HUDEP-2 (cell line): Measurements from ENCODE around the gene NGB.
"Not testable (repeated sequence)": the region's sequence is repeated elsewhere in the genome, so short reads cannot be mapped to it uniquely, and the experiment has no call there.

ENCODE experiments used
- DNase-seq, 76 experiments: peaks; one replicate each; lab custom pipeline; 2025; ENCODE audit not compliant: unreplicated experiment in 76 of 76; lab: John Stamatoyannopoulos, UW

Gene NGB, protein sequence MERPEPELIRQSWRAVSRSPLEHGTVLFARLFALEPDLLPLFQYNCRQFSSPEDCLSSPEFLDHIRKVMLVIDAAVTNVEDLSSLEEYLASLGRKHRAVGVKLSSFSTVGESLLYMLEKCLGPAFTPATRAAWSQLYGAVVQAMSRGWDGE

GRCh38 chr14:77271113-77271710 lies at the start of gene NGB:
TSS of gene NGB (minus strand) at chr14:77271206. CDS start at chr14:77270937, 269 bp downstream.
- no peak for DNase-seq

DNA sequence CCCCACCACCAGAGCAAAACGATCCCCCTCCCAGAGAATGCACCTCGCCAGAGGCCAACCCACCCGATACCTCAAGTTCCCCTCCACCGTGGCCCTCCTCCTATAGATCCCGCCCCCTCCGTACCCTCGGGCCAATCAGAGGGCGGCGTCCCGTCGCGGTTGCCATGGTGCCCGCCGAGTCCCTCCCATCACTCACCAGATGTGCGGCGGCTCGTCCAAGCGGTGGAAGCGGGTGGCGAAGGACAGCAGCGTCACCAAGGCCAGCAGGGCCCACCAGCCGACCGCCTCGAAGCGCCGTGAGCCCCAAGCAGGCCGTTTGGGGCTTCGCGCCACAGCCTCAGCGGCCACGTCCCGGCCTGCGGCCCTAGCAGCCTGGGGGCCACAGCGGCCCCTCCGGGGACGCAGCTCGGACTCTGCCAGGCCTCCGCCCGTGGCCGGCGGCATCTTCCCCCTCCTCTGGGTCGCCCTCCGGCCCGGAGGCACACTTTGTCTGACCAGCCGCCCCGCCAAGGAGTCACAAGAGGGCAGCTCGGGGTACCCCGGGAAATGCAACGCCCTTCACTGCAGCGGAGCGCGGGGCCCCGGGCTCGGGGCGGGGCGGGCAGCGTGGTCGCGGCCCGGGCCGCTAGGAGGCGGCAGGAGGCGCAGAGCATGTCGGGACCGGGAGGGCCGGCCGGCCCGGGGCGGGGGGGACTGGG lies 49.4 kb upstream of the NGB start, which contains the start of gene POMT2:
TSS of gene POMT2 (minus strand) at position 646 of the 698 bp plus-strand sequence. CDS start at position 444, 202 bp downstream.
- peak in 74 of 76 experiments; percentile 37 to 95 (median 86) for DNase-seq

DNA sequence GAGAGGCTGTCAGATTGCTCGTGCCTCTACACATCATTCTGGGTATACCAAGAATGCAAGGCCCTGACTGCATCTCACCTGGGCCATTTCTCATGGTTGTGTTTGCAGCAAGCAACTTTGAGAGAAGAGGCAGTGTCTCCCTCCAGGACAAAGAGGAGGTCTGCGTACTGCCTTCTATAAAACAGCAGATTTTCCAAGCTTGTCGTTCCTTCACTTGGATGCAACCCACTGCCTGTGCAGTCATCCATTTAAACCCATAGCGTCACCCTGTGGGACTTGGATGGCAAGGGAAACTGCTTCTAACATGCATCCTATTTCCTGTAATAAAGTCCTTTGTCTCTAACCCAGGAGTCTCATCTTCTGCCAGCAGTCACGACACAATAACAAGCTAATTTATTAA lies 48.4 kb upstream of the NGB start:
- DNase-seq: no peak

GRCh38 chr14:77318756-77319155 lies 47.8 kb upstream of the NGB start:
- DNase-seq: not testable (repeated sequence)

GRCh38 chr14:77318006-77318553 lies 47.1 kb upstream of the NGB start:
- no peak for DNase-seq

DNA sequence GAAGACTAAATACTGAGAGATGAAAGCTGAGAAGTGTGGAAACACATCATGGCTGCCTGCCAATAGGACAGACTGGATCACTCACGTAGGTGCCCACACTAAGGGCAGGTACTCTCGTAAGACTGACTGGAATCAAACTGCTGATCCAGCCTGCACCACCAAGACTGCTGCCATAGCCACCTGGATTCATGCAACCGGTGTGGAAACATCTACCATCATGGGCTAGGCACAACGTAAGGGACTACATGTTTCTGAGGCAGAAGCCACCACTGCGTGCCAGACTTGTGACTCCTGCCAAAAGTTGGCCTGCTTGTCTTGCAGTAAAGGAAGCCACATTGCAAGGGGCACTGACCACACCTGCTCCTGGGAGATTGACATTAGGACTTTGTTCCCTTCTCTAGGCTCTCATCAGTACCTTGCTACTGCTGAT lies 45.9 kb upstream of the NGB start:
- DNase-seq: no peak

- DNase-seq: no peak
Observed at GRCh38 chr14:77316195-77316505, 45.1 kb upstream of the NGB start.

DNA sequence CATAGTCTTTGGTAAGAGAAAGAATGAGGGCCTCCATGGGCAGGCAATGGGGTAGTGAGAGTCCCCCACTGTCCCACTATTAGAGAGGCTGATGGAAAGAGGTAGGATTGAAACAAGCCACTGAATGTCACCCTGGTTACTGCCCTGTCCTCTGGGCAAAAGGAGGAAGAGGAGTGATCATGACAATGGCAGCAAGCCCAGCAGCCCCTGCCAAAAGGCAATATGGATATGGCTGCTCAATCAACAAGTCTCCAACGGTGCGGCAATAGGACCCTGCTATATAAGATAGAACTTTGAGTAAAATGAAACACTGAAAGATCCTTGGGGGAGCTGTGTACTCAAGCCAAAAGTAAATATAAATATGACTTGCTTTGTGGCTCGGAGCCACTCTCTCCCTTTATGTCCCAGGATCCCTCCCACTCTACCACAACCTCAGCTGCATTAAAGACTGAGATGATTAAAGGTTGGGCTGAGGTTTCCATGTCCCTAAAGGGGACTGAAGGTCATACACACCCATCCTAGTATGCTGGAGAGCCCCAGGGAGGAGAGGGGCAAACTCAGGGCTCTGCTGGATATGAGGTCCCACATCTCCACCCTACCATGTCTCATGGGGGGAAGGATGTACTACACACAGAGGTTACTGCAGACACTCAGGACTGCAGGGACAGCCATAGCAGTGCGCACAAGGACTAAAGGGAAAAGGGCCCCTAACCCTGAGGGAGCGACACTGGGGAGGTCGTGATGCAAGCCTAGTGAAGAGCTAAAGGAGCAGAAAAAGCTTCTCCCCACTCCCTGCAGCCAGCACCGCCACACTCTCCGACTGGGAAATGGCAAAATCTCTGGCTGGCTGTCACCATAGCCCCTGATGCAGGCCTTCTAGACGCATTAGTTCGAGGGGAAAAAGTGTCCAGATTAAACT lies 43.8 kb upstream of the NGB start:
- no peak for DNase-seq

GRCh38 chr14:77314043-77314442 lies 43.0 kb upstream of the NGB start:
- no peak for DNase-seq

DNA sequence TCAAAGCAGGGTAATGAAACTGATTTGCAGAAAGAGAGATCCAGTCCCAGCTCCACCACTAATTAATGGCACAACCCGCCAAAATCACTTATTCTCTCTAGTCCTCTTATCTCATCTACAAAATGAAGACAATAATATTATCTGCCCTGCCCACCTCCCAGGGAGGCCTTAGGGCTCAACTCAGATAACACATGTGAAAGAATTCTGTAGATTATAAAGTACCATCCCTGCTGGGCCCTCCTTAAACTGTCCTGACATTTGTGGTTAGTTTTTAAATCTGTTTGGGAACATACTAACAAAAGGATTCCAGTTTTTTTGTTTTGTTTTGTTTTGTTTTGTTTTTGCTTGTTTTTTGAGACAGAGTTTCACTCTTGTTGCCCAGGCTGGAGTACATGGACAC lies 42.4 kb upstream of the NGB start:
- DNase-seq: peak in 20 of 76 experiments; percentile 9 to 60 (median 25)

DNA sequence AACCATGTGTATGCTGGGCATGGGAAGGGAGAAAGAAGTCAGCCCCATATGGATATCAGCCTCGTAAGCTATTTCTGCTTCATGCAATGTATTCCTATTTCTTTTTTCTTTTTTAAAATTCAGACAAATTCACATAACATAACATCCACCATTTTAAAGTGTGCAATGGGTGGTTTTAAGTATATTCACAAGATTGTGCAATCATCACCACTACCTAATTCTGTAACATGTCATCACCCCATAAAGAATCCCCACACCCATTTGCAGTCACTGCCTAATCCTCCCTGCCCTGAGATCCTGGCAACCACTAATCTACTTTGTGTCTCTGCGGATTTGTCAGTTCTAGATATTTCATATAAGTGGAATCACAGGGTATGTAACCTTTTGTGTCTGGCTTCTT lies 40.2 kb upstream of the NGB start:
- no peak for DNase-seq

DNA sequence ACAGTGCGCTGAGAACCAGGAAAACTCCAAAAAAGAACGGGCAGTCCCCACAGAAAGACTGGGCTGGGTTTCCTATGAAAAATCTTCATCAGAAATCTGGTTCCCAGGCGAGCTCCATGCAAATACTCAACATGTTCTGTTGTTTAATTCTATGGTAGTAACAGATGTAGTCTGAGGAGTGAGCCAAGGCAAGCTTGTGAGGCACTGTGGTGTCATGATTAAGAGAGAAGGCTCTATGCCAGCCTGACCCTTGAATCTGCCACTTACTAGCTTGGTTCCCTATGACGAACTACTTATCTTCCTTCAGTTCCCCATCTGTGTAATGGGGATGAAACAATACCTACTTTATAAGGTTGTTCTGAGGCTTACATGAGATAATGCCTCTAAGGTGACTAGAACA lies 39.0 kb upstream of the NGB start:
- DNase-seq: no peak

DNA sequence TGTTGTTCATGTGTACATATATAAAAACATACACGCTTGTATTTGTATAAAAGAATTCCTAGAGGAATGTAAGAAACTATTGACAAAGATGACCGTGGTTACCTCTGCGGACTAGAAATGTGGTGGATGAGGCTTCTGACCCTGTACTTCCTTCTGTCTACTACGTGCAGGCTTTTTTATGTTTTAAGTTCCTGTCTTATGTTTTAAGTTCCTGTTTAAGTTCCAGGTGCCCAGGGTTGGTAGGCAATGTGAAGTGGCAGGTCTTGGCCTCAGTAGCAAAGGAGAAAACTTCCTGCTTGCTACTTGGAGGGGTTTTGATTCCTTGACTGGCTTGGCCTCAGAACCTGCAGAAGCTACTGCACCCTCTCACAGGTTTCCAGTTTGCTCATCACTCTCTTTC lies 38.1 kb upstream of the NGB start:
- no peak for DNase-seq

DNA sequence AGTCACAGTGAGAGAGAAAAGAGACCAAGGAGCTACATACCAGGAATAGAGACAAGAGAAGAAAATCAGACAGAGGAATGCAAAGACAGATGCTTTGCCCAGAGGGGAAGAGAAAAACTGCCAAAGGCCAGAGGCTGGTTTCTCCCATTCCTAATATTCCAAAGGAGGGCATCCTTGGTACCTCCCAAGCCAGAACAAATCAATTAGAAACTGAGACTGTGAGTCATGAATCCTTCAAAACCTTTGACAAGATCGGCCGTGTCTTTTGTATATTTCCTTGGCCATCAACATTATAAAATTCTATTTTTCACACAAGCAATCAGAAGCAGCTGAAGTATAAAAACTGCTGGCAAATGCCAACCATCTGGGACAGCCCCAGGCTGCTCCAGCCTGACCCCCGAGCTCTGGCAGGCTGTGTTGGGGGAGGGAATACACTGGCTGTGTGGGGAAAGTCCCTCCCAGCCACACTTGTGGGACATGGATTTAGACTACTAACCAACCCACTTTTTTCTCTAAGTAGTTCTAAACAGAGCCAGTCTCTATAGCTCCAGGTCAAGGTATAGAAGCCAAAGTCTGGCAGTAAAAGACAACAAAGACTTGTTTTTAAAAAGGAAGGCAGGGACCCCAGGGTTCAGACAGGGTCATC lies 36.0 kb upstream of the NGB start:
- DNase-seq: no peak

- DNase-seq: no peak
Observed at GRCh38 chr14:77306416-77306815, 35.4 kb upstream of the NGB start.

- DNase-seq: no peak
Observed at GRCh38 chr14:77305696-77306095, 34.7 kb upstream of the NGB start.

DNA sequence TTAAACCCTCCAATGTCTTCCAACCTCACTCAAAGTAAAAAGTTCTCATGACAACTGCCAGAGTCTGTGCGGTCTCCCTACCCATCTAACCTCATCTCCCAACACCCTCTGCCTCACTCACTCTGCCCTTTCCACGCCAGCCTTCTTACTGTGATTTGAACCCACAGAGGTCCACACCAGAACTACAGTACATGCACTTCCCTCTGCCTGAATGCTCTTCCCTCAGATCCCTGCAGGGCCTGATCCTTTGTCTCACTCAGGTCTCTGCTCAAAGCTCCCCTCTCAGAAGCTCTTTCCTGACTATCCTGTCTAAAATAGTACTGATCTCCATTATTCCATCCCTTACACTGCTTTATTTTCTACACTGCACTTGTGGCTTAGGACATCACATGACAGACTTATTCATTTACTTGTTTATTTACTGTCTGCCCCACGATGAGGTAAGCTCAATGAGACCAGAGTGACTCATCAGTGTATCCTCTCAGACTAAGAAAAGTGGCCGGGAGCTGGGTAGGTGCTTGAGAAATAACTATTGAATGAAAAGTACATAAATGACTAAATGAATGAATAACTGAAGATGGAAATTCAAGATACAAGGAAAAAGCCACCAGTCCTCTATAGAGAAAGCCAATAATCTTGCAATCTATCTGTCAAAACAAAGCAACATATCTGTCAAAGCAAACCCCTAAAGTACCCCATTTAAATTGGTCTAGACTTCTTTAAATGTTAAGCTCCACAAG lies 32.6 kb upstream of the NGB start:
- peak in 3 of 76 experiments; percentile 6 to 24 (median 19) for DNase-seq

DNA sequence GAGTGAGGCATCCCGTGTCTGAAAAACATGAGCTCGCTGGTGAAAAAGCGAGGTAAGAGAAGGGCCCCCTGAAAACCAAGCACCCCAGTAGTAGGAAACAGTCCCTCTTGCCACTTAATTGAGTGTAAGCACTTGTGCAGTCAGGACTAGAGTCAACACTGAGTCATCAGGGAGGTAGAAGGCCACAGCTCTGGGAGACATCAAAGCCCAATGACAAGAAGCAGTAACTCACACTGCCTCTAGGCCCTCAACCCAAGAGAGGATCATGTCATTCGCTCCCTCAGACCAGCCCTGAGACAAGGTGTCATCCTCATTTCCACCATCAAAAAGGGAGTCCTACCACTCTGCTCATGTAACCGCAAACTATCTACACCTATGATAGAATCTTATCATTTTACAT lies 31.9 kb upstream of the NGB start:
- no peak for DNase-seq

- peak in 62 of 76 experiments; percentile 3 to 74 (median 44) for DNase-seq
Observed at GRCh38 chr14:77301103-77301502, 30.1 kb upstream of the NGB start.

DNA sequence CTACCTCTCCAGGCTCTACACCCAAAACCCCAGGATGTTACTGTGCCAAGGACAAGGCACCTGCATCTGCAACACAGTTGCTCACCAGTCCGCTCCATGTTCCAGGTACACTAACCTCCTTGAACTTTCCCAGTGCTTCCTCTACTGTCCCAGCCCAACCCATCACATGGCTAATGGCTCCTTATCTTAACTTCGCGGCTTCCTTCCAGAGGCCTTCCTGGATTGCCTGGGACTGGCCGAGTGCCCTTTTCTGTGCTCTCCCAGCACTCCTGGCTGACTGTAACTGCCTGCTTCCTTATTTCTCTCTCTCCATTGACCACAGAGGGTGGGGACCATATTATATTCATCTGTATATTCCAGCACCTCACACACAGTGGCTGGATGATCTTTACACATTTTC lies 28.8 kb upstream of the NGB start:
- DNase-seq: no peak
